Stimulated activated CD8-positive, alpha-beta memory T cell treated with anti-CD3 and anti-CD28 coated beads, Interleukin-4, amount 100 ng/mL, for 1 hour (primary cell): ENCODE measurements around the gene SHISA5.

ENCODE experiments used
- DNase-seq, 2 donors: peaks; one replicate each; pipeline ENCODE4 v3.0.0-alpha.2; 2020; ENCODE audit warnings: low read depth in 2 of 2, low spot score in 1 of 2

SHISA5 gene

DNA sequence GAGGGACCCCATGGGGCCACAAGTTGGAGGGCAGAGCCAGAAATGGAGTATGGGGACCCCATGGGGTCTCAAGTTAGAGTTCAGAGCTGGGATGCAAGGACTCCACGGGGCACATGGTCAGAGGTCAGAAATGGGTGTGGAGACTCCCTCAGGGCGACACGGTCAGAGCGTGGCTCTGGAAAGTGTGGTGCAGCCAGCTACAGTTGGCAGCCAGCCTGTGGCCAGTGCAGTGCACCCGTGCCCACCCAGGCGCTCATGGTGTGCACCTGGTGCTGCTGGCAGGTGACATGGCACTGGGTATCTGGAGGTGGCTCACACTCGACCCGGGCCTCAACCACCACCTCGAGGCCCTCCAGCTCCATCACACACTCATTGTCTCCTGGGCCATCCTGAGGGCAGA is 85.3 kb downstream of the SHISA5 start:
- no peak for DNase-seq

DNA sequence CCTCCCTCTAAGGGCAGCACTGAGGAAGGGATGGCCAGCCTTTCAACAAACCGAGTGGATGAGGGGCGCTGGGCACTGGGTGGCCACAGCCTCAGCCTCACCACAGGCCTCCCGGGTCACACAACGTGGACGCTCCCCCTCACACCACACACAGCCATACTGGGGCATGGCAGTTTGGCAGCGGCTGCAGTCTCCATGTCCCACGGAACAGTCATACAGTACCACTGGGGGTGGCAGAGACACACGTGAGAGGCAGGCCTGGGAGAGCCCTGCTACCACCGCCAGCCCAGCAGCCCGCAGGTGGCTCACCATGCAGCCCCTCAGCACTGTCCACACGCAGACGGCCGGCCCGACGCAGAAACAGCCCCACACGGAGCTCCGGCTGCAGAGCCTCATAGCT is 85.8 kb downstream of the SHISA5 start:
- DNase-seq = no peak
